ENCODE results near the gene NIPA2.

- TF ChIP-seq, protein P1, sequence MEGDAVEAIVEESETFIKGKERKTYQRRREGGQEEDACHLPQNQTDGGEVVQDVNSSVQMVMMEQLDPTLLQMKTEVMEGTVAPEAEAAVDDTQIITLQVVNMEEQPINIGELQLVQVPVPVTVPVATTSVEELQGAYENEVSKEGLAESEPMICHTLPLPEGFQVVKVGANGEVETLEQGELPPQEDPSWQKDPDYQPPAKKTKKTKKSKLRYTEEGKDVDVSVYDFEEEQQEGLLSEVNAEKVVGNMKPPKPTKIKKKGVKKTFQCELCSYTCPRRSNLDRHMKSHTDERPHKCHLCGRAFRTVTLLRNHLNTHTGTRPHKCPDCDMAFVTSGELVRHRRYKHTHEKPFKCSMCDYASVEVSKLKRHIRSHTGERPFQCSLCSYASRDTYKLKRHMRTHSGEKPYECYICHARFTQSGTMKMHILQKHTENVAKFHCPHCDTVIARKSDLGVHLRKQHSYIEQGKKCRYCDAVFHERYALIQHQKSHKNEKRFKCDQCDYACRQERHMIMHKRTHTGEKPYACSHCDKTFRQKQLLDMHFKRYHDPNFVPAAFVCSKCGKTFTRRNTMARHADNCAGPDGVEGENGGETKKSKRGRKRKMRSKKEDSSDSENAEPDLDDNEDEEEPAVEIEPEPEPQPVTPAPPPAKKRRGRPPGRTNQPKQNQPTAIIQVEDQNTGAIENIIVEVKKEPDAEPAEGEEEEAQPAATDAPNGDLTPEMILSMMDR (IDR thresholded peaks at IDR 0.05) = no peak
- TF ChIP-seq POLR2A (IDR thresholded peaks at IDR 0.05) = no peak
Measured at GRCh38 chr15:22917556-22917955, 79.1 kb downstream of the NIPA2 start.

All from thyroid gland (tissue), 4 donors.